Osteoblast (primary cell): ENCODE results near the gene IGFL2. TPM values are rescaled to one million over a fixed set of nuclear protein-coding genes. Genes with fewer than 3 reads are reported as not detected.

Experiments
- DNase-seq: peaks from one replicate; pipeline ENCODE4 v3.0.0; 2011; ENCODE audit warnings: low spot score, mixed read lengths; ENCODE audit not compliant: insufficient read length; ENCODE audit errors: missing footprints
- H2AFZ ChIP-seq: 2 replicates; pipeline ENCODE4 v1.6.0; 2011; ENCODE audit warnings: mild to moderate bottlenecking, low read length
- H3K27ac ChIP-seq: 2 replicates; pipeline ENCODE4 v1.5.1; 2011; ENCODE audit warnings: mild to moderate bottlenecking, low read depth, low read length, moderate library complexity
- H3K27me3 ChIP-seq: 2 replicates; pipeline ENCODE4 v1.6.0; 2012; ENCODE audit warnings: mild to moderate bottlenecking, control low read depth, inconsistent platforms, low read length, moderate library complexity; ENCODE audit not compliant: insufficient read depth
- H3K36me3 ChIP-seq: 2 replicates; pipeline ENCODE4 v1.5.1; 2011; ENCODE audit warnings: mild to moderate bottlenecking, low read length, control low read depth, moderate library complexity; ENCODE audit not compliant: insufficient read depth
- H3K4me1 ChIP-seq: 2 replicates; pipeline ENCODE4 v1.5.1; 2011; ENCODE audit warnings: mild to moderate bottlenecking, low read length, control low read depth, moderate library complexity; ENCODE audit not compliant: insufficient read depth
- H3K4me2 ChIP-seq: 2 replicates; pipeline ENCODE4 v1.6.0; 2011; ENCODE audit warnings: mild to moderate bottlenecking, low read length; ENCODE audit not compliant: insufficient read depth
- H3K4me3 ChIP-seq: fragments of 200-600 bp; sonication (generic); 3 replicates; pipeline ENCODE4 v1.5.1; 2012; ENCODE audit warnings: mild to moderate bottlenecking, low read length, inconsistent platforms; ENCODE audit not compliant: insufficient read depth
- H3K79me2 ChIP-seq: 2 replicates; pipeline ENCODE4 v1.6.0; 2012; ENCODE audit warnings: mild to moderate bottlenecking, low read length, control low read depth, inconsistent platforms; ENCODE audit not compliant: insufficient read depth
- H3K9me3 ChIP-seq: 2 replicates; pipeline ENCODE4 v1.5.1; 2011; ENCODE audit warnings: low read depth, low read length, control low read depth
- H4K20me1 ChIP-seq: 2 replicates; pipeline ENCODE4 v1.6.0; 2012; ENCODE audit warnings: mild to moderate bottlenecking, low read length, control low read depth; ENCODE audit not compliant: insufficient read depth
- CTCF ChIP-seq: IDR thresholded peaks from 2 replicates; pipeline ENCODE4 v1.5.1; 2011; ENCODE audit warnings: mild to moderate bottlenecking, low read depth, low read length, moderate library complexity; ENCODE audit errors: extremely low read depth
- total RNA-seq: library from RNA; depleted of rRNA; stranded (reverse); fragments of >200 nt; gene quantifications from 2 replicates; pipeline ENCODE4 v1.2.3, GENCODE V29; 2012

IGFL2 gene
- total RNA-seq, 1 donor: not detected

- Histone ChIP-seq H3K4me1 (peaks cover 18% of the 10 kb centered on the region), H3K79me2 (no peaks in the 10 kb centered on the region), H3K9me3 (no peaks in the 10 kb centered on the region), H4K20me1 (no peaks in the 10 kb centered on the region), H3K27ac (no peak overlapping the region), H3K36me3 (no peaks in the 10 kb centered on the region), H3K4me3 (no peak overlapping the region), H3K27me3 (peaks cover 19% of the 10 kb centered on the region), H3K4me2 (no peak overlapping the region), H2AFZ (no peak overlapping the region)
- TF ChIP-seq CTCF: no peak
- no peak for DNase-seq
Observed at GRCh38 chr19:46132508-46133100, 15.4 kb upstream of the IGFL2 start.

- Histone ChIP-seq H3K27ac (peak overlapping the region; percentile 75), H3K4me1 (peaks cover 18% of the 10 kb centered on the region), H3K9me3 (no peaks in the 10 kb centered on the region), H4K20me1 (no peaks in the 10 kb centered on the region), H3K27me3 (peaks cover 13% of the 10 kb centered on the region), H3K4me3 (no peak overlapping the region), H3K36me3 (no peaks in the 10 kb centered on the region), H2AFZ (peak overlapping the region; percentile 81), H3K79me2 (no peaks in the 10 kb centered on the region), H3K4me2 (no peak overlapping the region)
- DNase-seq: no peak
- no peak for TF ChIP-seq CTCF
Observed at GRCh38 chr19:46133101-46133627, 14.9 kb upstream of the IGFL2 start.

- H4K20me1 ChIP-seq: no peaks in the 10 kb centered on the region
- H3K79me2 ChIP-seq: no peaks in the 10 kb centered on the region
- no peak for TF ChIP-seq CTCF
- no peaks in the 10 kb centered on the region for H3K9me3 ChIP-seq
- no peak overlapping the region for H3K4me3 ChIP-seq
- peaks cover 18% of the 10 kb centered on the region for H3K4me1 ChIP-seq
- H3K27me3 ChIP-seq: peaks cover 14% of the 10 kb centered on the region
- no peak overlapping the region for H3K4me2 ChIP-seq
- H2AFZ ChIP-seq: peak overlapping the region; percentile 81
- H3K27ac ChIP-seq: peak overlapping the region; percentile 75
- no peaks in the 10 kb centered on the region for H3K36me3 ChIP-seq
- DNase-seq: peak; percentile 38
Observed at GRCh38 chr19:46133777-46134241, 14.2 kb upstream of the IGFL2 start.

GRCh38 chr19:46134527-46134926, 13.5 kb upstream of the IGFL2 start:
- no peaks in the 10 kb centered on the region for H3K79me2 ChIP-seq
- H4K20me1 ChIP-seq: no peaks in the 10 kb centered on the region
- H3K36me3 ChIP-seq: no peaks in the 10 kb centered on the region
- H3K9me3 ChIP-seq: no peaks in the 10 kb centered on the region
- no peak for DNase-seq
- H3K4me3 ChIP-seq: no peak overlapping the region
- H2AFZ ChIP-seq: no peak overlapping the region
- H3K27me3 ChIP-seq: peaks cover 9% of the 10 kb centered on the region
- no peak overlapping the region for H3K4me2 ChIP-seq
- peaks cover 18% of the 10 kb centered on the region for H3K4me1 ChIP-seq
- no peak for TF ChIP-seq CTCF
- no peak overlapping the region for H3K27ac ChIP-seq
